ENCODE measurements around the gene CLVS2.

Gene CLVS2, protein sequence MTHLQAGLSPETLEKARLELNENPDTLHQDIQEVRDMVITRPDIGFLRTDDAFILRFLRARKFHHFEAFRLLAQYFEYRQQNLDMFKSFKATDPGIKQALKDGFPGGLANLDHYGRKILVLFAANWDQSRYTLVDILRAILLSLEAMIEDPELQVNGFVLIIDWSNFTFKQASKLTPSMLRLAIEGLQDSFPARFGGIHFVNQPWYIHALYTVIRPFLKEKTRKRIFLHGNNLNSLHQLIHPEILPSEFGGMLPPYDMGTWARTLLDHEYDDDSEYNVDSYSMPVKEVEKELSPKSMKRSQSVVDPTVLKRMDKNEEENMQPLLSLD

DNA sequence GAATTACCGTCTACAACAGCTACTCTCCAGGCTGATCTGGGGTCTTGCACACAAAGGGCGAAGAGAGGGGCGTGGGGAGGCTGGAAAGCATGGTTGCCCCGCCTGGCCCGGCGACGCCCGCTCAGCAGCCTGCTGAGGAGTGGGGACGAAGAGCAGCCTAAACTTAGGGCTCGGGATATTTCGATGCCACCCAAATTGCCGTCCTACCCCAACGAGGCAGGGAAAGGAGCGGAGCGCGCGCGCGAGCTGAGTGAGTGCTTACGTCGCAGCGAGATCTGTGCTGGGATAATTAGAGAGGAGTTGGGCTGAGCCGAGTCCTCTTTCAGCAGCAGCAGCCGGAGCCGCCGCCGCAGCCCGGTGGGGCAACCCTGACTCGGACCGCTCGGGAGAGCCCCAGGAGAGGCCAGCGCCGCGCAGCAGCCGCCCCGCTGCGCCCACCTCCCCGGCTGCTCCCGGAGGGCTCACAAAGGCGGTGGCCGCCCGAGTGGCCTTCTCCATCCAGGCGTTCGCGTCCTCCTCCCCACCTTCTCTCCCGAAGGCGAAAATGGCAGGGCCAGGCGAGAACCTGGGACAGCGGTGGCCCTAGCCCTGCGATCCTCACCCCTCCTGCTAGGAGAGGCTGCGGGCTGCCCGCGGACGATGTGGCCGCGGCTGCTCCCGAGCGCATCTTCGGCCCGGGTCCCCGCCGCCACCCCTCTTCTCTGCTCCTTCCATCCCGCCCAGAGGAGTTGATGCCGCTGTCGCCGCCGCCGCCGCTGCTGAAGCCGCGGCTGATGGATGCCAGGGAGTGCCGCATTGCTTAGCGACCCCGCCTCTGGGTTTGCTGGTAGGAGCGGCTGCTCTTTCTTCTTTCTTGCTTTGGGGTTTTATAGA is at the start of gene CLVS2:
CLVS2 (plus strand) TSS at position 315 of the 873 bp plus-strand sequence. CDS start 1,543 bp downstream, outside the sequence.
- Histone ChIP-seq H3K9ac (ENCODE audit: low read depth in 1 of 2, low read length in 2 of 2) (no peak within 1 kb of the TSS), H3K27me3 (ENCODE audit: control insufficient read depth in 2 of 2, insufficient read depth in 2 of 2, low read length in 2 of 2) (peaks cover 5 to 17% of the 10 kb centered on the region in 2 donors), H3K27ac (ENCODE audit: low read depth in 2 of 2, low read length in 2 of 2) (no peak within 1 kb of the TSS), H3K4me1 (ENCODE audit: control insufficient read depth in 2 of 2, insufficient read depth in 2 of 2, low read length in 2 of 2) (no peaks in the 10 kb centered on the region), H3K4me3 (ENCODE audit: low read length in 2 of 2) (no peak within 1 kb of the TSS), H3K9me3 (ENCODE audit: control insufficient read depth in 2 of 2, low read length in 2 of 2) (no peaks in the 10 kb centered on the region), H3K36me3 (ENCODE audit: control insufficient read depth in 2 of 2, insufficient read depth in 2 of 2, low read length in 2 of 2) (no peaks in the 10 kb centered on the region)

DNA sequence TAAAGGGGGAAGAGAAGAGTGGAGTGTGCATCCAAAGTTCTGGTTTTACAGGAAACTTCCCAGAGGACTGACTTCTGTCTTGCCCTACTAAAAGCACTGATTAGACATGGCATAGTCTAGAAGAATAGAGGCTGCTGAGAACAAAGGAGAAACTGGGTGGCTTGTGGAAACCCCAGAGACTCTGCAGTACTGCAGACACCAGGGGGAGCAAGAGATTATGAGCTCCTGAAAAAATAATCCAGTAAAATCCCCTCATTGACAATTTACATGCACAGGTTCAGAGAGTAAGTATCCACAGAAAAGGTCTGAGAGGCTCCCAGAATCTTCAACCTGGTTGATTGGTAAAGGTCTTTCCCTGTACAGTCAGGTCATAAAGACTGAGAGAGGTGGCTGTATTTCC is 48.7 kb upstream of the CLVS2 start:
- no peak overlapping the region for H3K27ac ChIP-seq (ENCODE audit: low read depth in 2 of 2, low read length in 2 of 2)
- no peak overlapping the region for H3K9ac ChIP-seq (ENCODE audit: low read depth in 1 of 2, low read length in 2 of 2)
- H3K4me1 ChIP-seq (ENCODE audit: control insufficient read depth in 2 of 2, insufficient read depth in 2 of 2, low read length in 2 of 2), result no peaks in the 10 kb centered on the region
- H3K27me3 ChIP-seq (ENCODE audit: control insufficient read depth in 2 of 2, insufficient read depth in 2 of 2, low read length in 2 of 2), result no peaks in the 10 kb centered on the region
- no peaks in the 10 kb centered on the region for H3K36me3 ChIP-seq (ENCODE audit: control insufficient read depth in 2 of 2, insufficient read depth in 2 of 2, low read length in 2 of 2)
- H3K9me3 ChIP-seq (ENCODE audit: control insufficient read depth in 2 of 2, low read length in 2 of 2), result no peaks in the 10 kb centered on the region
- no peak overlapping the region for H3K4me3 ChIP-seq (ENCODE audit: low read length in 2 of 2)

DNA sequence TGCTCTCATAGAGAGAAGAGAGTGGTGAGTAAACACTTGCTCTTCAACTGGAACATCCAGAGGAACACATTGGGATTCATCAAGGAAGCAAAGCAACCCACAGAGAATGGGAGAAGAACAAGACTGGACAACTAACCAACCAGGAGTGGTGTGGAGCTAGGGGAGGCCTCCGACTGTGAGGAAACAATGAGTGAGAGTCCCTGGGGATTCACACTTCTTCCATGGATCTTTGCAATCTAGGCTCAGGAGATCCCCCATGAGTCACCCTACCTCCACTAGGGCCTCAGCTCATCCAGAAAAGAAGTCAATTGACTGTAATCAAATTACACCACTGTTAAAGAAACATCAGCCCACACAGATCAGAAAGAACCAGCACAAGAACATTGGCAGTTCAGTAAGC is 42.3 kb upstream of the CLVS2 start:
- Histone ChIP-seq H3K4me1 (ENCODE audit: control insufficient read depth in 2 of 2, insufficient read depth in 2 of 2, low read length in 2 of 2) (no peaks in the 10 kb centered on the region), H3K36me3 (ENCODE audit: control insufficient read depth in 2 of 2, insufficient read depth in 2 of 2, low read length in 2 of 2) (no peaks in the 10 kb centered on the region), H3K9ac (ENCODE audit: low read depth in 1 of 2, low read length in 2 of 2) (no peak overlapping the region), H3K9me3 (ENCODE audit: control insufficient read depth in 2 of 2, low read length in 2 of 2) (no peaks in the 10 kb centered on the region), H3K27ac (ENCODE audit: low read depth in 2 of 2, low read length in 2 of 2) (no peak overlapping the region), H3K4me3 (ENCODE audit: low read length in 2 of 2) (no peak overlapping the region), H3K27me3 (ENCODE audit: control insufficient read depth in 2 of 2, insufficient read depth in 2 of 2, low read length in 2 of 2) (no peaks in the 10 kb centered on the region)

DNA sequence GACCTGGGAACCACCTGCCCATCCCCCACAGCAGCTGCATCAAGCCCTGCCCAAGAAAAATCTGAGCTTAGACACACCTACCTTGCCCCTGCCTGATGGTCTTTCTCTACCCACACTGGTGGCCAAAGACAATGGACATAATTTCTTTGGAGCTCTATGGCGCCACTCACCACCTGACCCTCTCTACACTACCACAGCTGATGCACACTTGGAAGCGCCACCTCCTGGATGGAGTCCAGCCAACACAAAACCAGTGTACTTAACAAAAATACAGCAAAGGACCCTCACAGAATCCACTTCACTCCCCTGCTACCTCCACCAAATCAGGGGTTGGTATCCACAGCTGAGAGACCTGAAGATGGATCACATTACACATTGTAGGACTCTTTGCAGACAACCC is 39.7 kb upstream of the CLVS2 start:
- no peak overlapping the region for H3K4me3 ChIP-seq (ENCODE audit: low read length in 2 of 2)
- H3K27me3 ChIP-seq (ENCODE audit: control insufficient read depth in 2 of 2, insufficient read depth in 2 of 2, low read length in 2 of 2), result no peaks in the 10 kb centered on the region
- no peak overlapping the region for H3K9ac ChIP-seq (ENCODE audit: low read depth in 1 of 2, low read length in 2 of 2)
- no peaks in the 10 kb centered on the region for H3K36me3 ChIP-seq (ENCODE audit: control insufficient read depth in 2 of 2, insufficient read depth in 2 of 2, low read length in 2 of 2)
- H3K4me1 ChIP-seq (ENCODE audit: control insufficient read depth in 2 of 2, insufficient read depth in 2 of 2, low read length in 2 of 2), result no peaks in the 10 kb centered on the region
- no peaks in the 10 kb centered on the region for H3K9me3 ChIP-seq (ENCODE audit: control insufficient read depth in 2 of 2, low read length in 2 of 2)
- no peak overlapping the region for H3K27ac ChIP-seq (ENCODE audit: low read depth in 2 of 2, low read length in 2 of 2)

DNA sequence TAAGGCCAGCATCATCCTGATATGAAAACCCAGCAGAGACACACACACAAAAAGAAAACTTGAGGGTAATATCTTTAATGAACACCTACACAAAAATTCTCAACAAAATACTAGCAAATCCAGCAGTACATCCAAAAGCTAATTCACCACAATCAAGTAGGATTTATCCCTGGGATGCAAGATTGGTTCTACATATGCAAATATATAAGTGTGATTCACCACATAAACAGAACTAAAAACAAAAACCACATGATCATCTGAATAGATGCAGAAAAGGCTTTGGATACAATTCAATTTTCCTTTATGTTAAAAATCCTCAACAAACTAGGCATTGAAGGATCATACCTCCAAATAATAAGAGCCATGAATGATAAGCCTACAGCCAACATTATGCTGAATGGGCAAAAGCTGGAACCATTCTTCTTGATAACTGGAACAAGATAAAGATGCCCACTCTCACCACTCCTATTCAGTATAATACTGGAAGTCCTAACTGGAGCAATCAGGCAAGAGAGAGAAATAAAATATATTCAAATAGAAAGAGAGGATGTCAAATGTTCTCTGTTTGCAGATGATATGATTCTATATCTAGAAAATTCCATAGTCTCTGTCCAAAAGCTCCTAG is 33.9 kb upstream of the CLVS2 start:
- Histone ChIP-seq H3K9me3 (ENCODE audit: control insufficient read depth in 2 of 2, low read length in 2 of 2) (no peaks in the 10 kb centered on the region), H3K36me3 (ENCODE audit: control insufficient read depth in 2 of 2, insufficient read depth in 2 of 2, low read length in 2 of 2) (no peaks in the 10 kb centered on the region), H3K4me3 (ENCODE audit: low read length in 2 of 2) (no peak overlapping the region), H3K4me1 (ENCODE audit: control insufficient read depth in 2 of 2, insufficient read depth in 2 of 2, low read length in 2 of 2) (no peaks in the 10 kb centered on the region), H3K27me3 (ENCODE audit: control insufficient read depth in 2 of 2, insufficient read depth in 2 of 2, low read length in 2 of 2) (no peaks in the 10 kb centered on the region), H3K9ac (ENCODE audit: low read depth in 1 of 2, low read length in 2 of 2) (no peak overlapping the region), H3K27ac (ENCODE audit: low read depth in 2 of 2, low read length in 2 of 2) (no peak overlapping the region)

DNA sequence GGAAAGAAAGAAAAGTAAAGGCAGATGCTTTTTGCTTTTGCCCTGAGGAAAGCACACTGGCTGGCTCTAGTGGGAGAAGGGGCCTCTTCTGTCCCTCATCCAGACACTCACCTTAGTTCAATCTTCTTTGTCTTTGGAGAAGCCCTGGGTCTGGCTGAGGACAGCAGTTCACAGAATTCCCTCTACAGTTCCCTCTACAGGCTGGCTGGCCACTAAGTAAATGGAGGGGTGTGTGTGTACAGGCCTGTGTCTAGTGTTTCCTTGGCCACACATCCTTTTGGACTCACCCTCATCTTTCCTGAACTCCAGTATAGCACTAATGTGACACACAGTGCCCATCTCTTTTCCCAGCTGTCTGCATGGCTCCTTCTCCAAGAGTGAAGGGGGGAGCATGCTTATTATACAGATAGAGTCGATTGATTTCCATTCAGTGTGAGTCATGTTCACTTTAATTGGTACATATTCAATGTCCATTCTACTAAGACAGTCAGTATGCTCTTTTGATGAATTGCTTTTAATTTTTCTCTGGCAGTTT is 26.0 kb upstream of the CLVS2 start:
- Histone ChIP-seq H3K4me3 (ENCODE audit: low read length in 2 of 2) (no peak overlapping the region), H3K4me1 (ENCODE audit: control insufficient read depth in 2 of 2, insufficient read depth in 2 of 2, low read length in 2 of 2) (no peaks in the 10 kb centered on the region), H3K27me3 (ENCODE audit: control insufficient read depth in 2 of 2, insufficient read depth in 2 of 2, low read length in 2 of 2) (no peaks in the 10 kb centered on the region)

DNA sequence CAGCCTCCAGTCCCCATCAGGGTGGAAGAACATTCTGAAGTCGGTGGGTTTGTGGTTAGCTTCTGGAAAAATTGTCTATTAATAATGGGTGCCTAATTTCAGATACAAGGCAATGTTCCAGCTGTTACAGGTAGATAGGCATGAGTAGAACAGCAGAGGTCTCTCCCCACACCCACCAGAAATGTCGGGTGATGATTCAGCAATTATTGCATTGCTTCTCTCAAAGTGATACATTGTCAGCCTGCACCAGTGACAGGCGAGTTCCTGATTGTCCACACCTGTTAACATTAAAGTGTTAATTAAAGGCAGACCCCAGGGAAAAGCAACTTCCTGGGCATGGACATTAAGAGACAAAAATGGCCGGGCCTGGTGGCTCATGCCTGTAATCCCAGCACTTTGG is 18.9 kb upstream of the CLVS2 start:
- Histone ChIP-seq H3K27me3 (ENCODE audit: control insufficient read depth in 2 of 2, insufficient read depth in 2 of 2, low read length in 2 of 2) (no peaks in the 10 kb centered on the region), H3K4me3 (ENCODE audit: low read length in 2 of 2) (no peak overlapping the region), H3K36me3 (ENCODE audit: control insufficient read depth in 2 of 2, insufficient read depth in 2 of 2, low read length in 2 of 2) (no peaks in the 10 kb centered on the region), H3K9ac (ENCODE audit: low read depth in 1 of 2, low read length in 2 of 2) (no peak overlapping the region), H3K4me1 (ENCODE audit: control insufficient read depth in 2 of 2, insufficient read depth in 2 of 2, low read length in 2 of 2) (no peaks in the 10 kb centered on the region), H3K9me3 (ENCODE audit: control insufficient read depth in 2 of 2, low read length in 2 of 2) (no peaks in the 10 kb centered on the region), H3K27ac (ENCODE audit: low read depth in 2 of 2, low read length in 2 of 2) (no peak overlapping the region)

More for the DNA sequence above, 26.0 kb upstream of the CLVS2 start:
- Histone ChIP-seq H3K27ac (ENCODE audit: low read depth in 2 of 2, low read length in 2 of 2) (no peak overlapping the region), H3K36me3 (ENCODE audit: control insufficient read depth in 2 of 2, insufficient read depth in 2 of 2, low read length in 2 of 2) (no peaks in the 10 kb centered on the region), H3K9ac (ENCODE audit: low read depth in 1 of 2, low read length in 2 of 2) (no peak overlapping the region), H3K9me3 (ENCODE audit: control insufficient read depth in 2 of 2, low read length in 2 of 2) (no peaks in the 10 kb centered on the region)

DNA sequence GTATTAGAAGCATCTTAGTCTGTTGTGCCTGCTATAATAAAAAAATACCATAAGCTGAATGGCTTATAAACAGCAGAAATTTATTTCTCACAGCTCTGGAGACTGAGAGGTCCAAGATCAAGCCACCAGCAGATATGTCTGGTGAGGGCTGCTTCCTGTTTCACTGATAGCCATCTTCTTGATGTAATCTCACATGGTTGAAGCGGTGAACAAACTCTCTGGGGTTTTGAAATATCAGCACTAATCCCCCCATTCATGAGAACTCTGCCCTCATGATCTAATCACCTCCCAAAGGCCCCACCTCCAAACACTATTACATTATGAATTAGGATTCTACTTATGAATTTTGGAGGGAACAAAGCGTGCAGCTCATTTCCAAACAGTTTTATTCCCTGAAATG is 11.6 kb upstream of the CLVS2 start:
- Histone ChIP-seq H3K9ac (ENCODE audit: low read depth in 1 of 2, low read length in 2 of 2) (no peak overlapping the region), H3K9me3 (ENCODE audit: control insufficient read depth in 2 of 2, low read length in 2 of 2) (no peaks in the 10 kb centered on the region), H3K27ac (ENCODE audit: low read depth in 2 of 2, low read length in 2 of 2) (no peak overlapping the region), H3K4me1 (ENCODE audit: control insufficient read depth in 2 of 2, insufficient read depth in 2 of 2, low read length in 2 of 2) (no peaks in the 10 kb centered on the region), H3K4me3 (ENCODE audit: low read length in 2 of 2) (no peak overlapping the region), H3K36me3 (ENCODE audit: control insufficient read depth in 2 of 2, insufficient read depth in 2 of 2, low read length in 2 of 2) (no peaks in the 10 kb centered on the region), H3K27me3 (ENCODE audit: control insufficient read depth in 2 of 2, insufficient read depth in 2 of 2, low read length in 2 of 2) (no peaks in the 10 kb centered on the region)

DNA sequence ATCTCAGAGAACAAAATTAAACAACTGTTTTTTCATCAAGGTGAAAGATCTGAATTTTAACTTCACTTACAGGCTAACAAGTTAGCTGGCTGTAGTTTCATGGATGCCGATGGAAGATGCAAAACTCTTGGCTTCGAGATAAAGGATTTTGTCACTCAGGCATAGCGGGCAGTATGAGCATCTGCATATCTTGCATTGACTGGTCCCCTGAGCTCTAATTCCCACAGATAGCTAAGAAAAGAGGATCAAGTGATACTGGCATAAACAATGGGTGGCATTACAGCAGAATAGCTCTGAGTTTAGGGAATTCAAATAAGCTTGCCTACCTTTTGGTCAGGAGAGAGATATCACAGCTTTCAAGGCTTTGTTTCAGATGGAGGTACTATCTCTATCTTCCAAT is 1.8 kb upstream of the CLVS2 start:
- Histone ChIP-seq H3K27ac (ENCODE audit: low read depth in 2 of 2, low read length in 2 of 2) (no peak overlapping the region), H3K36me3 (ENCODE audit: control insufficient read depth in 2 of 2, insufficient read depth in 2 of 2, low read length in 2 of 2) (no peaks in the 10 kb centered on the region), H3K4me1 (ENCODE audit: control insufficient read depth in 2 of 2, insufficient read depth in 2 of 2, low read length in 2 of 2) (no peaks in the 10 kb centered on the region), H3K9ac (ENCODE audit: low read depth in 1 of 2, low read length in 2 of 2) (no peak overlapping the region), H3K4me3 (ENCODE audit: low read length in 2 of 2) (no peak overlapping the region), H3K9me3 (ENCODE audit: control insufficient read depth in 2 of 2, low read length in 2 of 2) (no peaks in the 10 kb centered on the region), H3K27me3 (ENCODE audit: control insufficient read depth in 2 of 2, insufficient read depth in 2 of 2, low read length in 2 of 2) (peaks cover 5 to 17% of the 10 kb centered on the region in 2 donors)

Measured in mucosa of rectum (tissue), 2 donors.